OCI-M1 (cell line): ENCODE data around the gene RGS18.
"Not testable (repeated sequence)": the region's sequence is repeated elsewhere in the genome, so short reads cannot be mapped to it uniquely, and the experiment has no call there.

ENCODE experiments used
- DNase-seq: peaks from one replicate; lab custom pipeline; 2025; lab: John Stamatoyannopoulos, UW

The RGS18 gene, protein sequence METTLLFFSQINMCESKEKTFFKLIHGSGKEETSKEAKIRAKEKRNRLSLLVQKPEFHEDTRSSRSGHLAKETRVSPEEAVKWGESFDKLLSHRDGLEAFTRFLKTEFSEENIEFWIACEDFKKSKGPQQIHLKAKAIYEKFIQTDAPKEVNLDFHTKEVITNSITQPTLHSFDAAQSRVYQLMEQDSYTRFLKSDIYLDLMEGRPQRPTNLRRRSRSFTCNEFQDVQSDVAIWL

DNA sequence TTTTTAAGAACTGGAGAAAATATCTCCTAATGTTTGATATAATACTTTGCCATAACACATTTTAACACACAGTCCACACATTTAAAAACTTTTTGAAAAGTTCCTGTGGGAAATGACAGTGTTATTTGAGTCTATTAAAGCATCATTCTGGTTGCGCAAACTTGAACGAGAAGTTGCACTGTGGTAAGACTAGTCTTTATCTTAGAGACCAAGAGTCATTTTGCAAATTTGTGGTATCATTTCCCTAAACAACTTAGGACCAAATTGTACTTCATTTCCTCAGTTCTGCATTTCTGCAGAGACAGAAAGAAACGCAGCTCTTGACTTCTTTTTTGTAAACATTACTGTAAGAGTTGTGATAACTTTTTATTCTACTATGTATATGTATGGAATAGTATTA lies at the start of gene RGS18:
Gene RGS18 (plus strand): TSS at position 282 of the 400 bp plus-strand sequence. CDS start 176 bp downstream, outside the sequence.
- DNase-seq: peak; percentile 96

DNA sequence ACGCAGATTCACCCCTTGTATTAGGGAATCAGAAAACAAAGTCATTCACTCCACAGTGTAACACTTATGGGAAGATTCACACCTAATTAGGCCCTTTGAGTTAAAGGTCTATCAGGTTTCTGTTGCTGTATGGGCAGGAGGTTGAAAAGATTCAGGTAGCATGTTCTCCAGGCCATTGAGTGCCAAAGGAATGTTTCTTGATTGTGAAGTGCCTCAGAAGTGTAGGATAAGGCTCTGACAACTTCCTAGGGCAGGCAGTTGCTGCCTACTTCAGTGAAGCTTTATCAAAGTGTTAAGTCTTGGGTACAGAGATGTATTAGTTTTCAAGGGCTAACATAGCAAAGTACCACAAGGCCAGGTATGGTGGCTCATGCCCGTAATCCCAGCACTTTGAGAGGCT lies 48.7 kb upstream of the RGS18 start:
- DNase-seq: no peak

DNA sequence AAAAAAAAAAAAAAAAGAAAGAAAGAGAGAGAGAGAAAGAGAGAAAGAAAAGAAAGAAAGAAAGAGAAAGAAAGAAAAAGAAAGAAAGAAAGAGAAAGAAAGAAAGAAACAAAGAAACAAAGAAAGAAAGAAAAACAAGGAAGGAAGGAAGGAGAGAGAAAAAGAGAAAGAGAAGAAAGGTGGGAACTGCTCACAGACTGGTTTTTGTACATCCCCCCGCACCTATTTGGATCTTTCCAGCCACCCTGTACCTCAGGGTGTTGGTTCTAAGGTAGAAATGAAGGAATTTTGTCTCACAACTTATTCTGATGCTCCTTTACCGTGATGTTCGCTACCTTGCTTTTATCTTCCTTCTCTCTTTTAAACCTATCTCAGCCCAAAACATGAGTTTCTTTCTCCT lies 43.3 kb upstream of the RGS18 start:
- DNase-seq: no peak

DNA sequence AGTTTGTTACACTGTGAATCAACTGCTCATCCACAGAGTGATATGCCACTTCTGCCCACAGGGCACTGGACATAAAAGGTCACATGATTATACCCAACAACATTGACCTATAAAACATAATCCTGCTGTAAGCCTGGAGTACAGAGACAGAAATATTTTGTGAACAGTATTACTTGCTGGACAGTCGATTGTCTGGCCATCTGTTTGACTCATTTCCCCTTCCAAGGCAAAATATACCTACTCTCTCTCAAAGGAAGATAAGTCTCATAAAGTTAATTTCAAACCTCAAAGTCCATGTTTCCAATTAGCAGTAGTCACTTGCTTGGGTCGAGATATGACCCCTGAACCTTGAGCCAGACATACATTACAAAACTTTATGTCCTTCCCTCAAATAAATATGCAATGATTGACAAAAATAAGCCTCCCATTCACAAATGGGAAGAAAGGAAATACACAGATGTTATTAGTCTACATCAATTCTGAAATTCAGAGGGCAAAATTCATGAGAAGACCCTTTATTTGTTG lies 39.3 kb upstream of the RGS18 start:
- no peak for DNase-seq

DNA sequence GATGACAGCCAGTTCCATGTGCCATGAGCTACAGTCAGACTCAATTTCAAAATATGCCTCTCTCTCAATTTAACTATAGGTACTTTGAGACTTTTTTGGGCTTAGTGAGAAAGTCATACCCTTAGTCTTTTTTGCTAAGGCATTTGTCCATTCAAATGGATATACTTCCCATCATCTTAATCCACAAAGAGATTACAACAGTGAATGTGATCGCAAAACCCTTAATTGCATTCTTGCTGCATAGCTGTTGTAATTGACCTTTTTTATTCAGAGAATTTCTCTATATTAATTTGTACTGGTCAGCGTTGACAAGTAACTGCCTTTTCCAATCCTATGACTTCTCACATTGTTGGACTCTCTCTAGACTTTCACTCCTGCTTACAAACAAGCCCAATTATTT lies 38.6 kb upstream of the RGS18 start:
- DNase-seq: no peak

DNA sequence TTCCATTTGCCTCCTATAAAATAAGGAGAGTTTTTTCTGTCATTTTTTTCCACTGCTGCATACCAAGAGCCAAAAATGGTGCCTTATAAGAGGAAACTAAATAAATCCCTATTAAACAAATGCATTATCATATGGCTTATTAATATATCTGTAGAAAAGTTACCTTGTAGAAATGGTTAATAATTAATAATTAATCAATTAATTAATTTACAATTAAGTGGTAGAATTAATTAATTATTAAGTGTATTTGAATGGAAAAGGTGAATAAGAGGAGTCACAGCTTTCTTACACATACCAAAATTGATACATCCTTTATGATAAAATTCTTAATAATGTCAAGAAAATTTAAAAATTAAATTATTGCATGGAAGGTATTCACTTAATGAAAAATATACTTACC lies 35.6 kb upstream of the RGS18 start:
- no peak for DNase-seq

DNA sequence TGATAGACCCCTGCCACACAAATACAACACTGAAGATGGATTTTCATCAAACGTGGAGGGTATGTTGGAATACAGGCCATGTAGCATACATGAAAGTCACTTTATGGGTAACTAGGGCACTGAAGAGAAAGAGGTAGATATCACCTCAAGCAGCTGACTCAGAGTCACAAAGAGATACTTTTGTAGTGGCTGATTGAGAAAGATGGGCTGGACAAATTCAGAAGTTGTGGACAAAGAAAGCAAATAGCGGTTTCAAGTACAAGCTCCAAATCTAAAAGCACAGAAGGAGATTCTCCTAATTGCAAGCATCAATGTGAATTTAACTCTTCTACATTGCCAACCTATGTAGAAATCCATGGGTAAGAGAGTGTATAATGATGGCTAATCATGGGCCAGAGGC lies 35.0 kb upstream of the RGS18 start:
- peak; percentile 59 for DNase-seq

DNA sequence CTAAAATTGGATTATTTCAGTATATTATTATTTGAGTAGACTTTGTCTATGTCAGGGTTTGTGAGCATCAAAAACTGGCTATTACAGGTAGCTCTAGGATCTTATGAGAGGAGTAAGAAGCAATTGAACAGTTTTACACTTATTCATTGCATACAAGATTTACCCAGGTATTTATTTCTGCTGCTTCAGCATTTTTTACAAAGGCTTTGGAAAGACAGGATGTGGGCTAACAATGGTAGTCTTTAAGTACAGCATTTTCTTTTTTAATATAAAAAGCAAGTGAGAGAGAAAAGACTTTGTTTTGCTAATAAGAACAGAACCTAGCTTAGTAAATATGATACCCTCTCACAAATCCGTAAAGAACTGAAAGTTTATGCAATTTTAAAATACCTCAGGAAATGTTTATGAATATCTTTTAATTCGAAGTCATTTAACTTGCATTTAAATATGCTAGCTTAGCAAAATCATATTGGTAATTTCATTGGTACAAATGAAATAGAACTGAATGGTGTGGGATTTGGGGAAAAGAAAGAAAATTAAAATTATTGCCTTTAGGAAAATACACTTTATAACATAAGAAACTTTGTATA lies 32.1 kb upstream of the RGS18 start:
- no peak for DNase-seq

DNA sequence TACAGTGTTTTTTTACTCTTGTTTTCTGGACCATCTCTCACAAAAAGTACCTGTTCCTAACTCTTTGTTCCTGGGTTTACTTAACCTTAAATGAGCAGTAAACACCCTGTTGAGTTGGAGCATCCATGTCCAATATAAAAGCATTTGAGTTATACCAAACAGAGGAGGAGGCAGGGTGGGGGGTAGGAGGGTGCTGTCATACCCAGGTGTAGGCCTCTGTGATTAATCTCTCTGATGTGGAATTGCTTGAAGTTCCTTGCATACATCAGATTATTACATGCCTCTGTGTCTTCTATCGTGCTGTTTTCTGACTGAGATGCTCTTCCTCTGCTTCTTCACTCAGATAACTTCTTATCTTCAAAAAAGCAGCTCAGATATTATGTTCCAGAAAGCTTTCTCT lies 28.1 kb upstream of the RGS18 start:
- no peak for DNase-seq

DNA sequence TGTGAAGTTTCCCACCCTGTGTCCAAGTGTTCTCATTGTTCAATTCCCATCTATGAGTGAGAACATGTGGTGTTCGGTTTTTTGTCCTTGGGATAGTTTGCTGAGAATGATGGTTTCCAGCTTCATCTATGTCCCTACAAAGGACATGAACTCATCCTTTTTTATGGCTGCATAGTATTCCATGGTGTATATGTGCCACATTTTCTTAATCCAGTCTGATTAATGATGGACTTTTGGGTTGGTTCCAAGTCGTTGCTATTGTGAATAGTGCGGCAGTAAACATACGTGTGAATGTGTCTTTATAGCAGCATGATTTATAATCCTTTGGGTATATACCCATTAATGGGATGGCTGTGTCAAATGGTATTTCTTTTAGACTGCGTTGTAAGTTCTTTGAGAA lies 27.4 kb upstream of the RGS18 start:
- not testable (repeated sequence) for DNase-seq

DNA sequence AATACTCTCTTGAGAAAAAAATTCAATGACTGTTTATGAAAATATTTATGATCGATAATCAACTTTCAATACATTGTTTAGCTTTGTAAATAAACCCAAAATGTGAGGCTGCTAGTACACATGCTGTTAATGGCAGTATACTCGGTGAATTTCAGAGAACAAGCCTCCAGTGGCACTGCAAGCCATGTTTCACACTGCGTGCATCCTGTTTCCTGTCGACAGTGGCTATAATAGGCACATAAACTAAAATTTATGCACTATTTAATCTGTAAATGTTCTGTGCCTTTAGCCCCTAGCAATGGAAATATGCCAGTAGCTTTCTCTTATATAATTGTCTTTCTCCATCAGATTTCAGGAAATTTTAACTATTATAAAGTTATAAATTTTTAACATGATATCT lies 26.3 kb upstream of the RGS18 start:
- no peak for DNase-seq

DNA sequence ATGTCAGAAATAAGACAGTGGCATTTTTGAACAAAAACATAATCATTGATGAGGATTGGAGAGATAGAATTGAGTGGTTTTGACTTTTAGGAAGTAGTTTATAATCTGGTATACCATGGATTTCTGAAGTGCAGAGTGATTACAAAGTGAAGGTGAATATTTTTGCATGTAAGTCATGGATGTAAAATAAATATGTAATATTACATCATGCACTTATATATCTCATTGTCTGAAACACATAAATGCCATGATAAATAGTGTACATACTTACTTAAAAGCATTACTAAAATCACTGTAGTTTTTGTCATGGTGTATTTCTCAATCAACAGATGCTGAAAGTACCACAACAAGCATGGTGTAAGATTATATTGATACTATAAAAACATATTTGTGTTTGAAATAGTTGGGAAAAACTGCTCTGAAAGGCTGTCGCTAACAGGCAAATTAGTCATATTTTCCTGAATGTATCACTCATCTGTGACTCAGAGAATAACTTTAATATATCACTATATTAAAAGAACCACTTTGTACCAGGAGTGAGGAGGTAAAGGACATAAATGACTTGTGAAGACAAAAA lies 24.8 kb upstream of the RGS18 start:
- no peak for DNase-seq

DNA sequence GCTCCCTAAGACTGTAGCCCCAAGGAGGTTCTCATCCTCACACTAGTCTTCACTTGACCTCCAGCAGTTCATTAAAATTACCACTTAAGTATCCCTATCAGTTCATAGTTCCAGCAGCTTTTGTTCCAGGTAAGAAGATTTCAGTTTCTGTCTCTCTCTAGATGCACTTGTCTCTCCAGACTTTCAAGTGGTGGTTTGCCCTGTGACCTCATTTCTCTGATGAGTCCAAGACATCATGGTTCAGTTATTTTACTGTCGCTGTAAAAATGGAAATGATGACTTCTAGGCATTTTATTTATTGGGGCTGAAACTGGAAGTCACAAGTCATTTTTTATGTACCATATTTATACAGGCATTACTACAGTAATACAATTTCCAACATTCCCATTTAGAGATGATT lies 17.9 kb upstream of the RGS18 start:
- DNase-seq: no peak

DNA sequence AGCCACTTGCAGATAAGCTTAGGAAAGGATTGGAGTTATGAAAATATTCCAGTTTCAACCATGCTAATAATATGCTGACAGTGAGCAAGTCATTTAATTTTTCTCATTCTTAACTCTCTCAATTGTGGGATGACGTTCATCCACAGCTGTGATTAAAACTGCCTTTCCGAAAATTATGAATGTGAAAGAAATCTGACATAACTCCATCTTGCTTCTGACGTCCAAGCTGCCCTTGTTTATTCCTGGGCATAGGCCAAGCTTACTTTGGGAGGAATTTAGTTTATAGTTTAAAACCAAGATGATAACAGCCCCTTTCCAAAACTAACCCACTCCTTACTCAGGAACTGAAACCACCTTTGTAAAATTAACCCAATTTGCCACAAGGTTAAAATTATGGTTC lies 11.0 kb upstream of the RGS18 start:
- no peak for DNase-seq

DNA sequence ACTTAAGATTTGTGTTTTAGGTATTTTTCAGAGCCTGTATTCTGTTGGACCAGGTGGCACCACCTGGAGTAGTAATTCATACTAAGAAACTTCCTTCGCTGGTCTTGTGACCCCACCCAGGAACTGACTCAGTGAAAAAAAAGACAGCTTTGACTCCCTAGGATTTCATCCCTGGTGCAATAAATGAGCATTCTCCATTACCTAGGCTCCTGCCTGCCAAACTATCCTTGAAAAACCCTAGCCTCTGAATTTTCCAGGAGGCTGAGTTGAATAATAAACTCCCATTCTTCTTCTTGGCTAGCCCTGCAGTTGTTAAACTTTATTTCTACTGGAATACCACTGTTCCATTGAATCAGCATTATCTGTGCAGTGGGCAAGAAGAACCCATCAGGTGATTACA lies 10.6 kb upstream of the RGS18 start:
- DNase-seq: no peak

DNA sequence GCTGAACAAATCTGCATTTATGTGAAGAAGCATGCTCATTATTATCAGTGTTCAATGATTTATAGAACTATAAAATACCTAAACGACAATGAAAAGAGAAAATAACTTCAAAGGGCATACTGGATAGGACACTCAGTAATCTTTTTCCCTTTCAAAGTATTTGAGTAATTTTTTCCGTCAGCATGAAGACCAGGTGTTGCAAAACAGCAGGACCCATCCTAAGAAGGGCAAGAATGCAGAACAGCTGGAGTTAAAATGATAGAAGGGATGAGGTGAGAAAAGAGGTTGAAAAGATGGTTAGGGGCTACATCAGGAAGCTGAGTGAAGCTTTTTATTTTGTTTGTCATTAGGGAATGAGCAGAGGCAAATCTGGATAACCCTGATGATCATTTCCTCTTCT lies 7.1 kb upstream of the RGS18 start:
- DNase-seq: no peak

DNA sequence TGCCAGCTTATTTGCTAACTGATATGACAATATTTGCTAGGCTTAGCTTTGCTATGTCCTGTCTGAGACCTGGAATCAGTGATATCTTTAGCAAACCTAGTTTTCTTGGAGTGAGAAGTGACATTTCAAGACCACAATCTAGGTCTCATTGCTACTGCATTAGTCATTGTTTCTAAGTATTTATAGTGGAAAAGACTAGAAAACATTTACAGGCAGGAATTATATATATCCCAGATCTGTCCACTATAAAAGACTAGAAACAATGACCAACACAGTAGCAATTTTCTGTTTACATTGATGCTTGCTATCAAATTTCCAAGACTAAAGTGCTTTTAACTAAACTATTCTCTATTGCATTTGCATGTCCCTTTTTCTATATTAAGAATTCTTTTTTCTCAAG lies 5.0 kb upstream of the RGS18 start:
- peak; percentile 46 for DNase-seq

DNA sequence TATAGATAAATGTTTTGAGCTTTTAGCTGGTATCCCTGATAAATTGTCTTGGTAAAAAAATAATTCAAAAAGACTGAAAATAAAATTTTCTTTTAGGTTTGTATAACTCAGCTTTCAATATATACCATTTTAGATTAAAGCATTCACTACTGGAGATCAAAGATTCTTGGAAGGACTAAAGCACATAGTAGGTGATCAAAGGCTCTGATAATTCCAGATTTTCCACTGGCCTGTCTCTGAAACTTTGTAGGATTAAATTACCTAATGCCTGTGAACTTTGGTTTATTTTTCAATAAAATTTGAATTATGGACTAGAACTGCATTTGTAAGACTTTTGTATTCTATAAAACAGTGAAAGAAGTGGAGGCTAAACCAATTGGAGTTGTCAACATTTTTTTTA lies 1.2 kb upstream of the RGS18 start:
- no peak for DNase-seq

DNA sequence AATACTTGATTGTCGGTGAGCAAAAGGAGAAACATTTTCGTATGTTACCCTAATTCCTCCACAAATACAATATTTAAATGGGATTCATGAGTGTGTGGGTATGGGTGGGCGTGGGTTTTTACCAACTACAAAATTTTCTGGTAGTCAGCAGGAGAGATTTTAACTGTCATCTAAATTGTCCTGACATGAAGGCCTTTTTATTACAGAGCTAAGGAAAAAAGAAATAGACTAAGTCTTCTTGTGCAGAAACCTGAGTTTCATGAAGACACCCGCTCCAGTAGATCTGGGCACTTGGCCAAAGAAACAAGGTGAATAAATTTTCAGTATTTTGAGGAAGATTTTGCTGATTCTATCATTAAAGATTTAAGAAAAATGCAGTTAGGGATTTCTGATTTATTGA lies 752 bp downstream of the RGS18 start:
- DNase-seq: peak; percentile 82

DNA sequence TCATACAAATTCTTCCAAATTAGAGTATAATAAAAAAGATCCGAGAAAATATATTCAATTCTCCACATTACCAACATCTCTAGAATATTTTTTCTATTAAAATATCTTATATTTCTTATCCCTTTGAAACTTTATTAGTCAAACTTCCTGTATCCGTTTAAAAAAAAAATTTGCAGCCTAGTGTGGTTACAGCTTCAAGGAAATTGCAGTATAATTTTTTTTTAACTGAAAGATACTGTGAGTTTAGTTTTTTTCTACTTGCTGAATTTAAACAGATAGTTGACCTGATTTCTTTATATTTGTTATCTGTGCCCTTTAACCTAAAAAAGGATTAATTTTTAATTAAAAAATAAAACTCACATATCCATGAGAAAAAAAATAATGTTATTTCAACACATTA lies 1.5 kb downstream of the RGS18 start:
- DNase-seq: peak; percentile 65

DNA sequence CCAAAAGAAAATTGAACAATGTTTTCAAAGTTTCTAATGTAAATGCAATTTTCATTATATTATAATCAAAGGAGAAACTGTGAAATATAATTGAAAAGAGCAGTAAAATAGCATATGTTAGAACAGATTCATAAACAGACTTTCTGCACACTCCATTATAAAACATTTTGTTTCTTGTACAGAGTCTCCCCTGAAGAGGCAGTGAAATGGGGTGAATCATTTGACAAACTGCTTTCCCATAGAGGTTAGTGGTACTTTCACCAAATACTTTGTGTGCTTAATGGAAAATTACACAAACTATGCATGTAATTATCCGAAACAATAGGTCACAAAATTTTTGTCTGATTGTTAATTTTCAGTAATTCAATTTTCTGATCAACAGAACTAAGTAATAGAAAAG lies 1.9 kb downstream of the RGS18 start:
- DNase-seq: peak; percentile 58

DNA sequence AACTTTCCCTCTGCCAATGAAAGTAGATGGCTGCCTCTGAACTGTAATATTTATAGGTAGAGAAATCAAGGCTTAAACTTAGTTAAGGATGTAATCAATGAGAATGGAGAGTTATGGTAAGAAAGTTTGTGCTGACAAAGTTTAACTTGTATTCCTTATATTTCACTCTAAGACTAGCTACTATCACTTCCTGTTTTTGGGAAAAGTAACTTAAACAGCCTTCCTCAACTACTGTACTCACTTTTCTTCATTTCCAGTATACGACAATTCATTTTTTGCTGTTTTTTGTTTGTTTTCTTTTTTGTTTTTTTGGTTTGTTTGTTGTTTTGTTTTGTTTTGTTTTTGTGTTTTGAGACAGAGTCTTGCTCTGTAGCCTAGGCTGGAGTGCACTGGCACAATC lies 3.7 kb downstream of the RGS18 start:
- peak; percentile 39 for DNase-seq

DNA sequence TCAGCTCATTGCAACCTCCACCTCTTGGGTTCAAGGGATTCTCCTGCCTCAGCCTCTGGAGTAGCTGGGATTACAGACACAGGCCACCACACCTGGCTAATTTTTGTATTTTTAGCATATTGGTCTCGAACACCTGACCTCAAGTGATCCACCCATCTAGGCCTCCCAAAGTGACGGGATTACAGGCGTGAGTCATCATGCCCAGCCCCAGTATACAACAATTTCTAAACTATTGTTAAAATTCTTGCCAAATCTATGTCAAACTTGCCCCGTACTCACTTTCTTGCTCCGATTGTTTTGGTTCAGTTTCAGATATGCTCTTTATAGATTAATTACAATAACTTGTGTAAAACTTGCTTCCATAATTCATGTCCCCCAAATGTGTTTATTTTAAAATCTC lies 4.1 kb downstream of the RGS18 start:
- DNase-seq: no peak

DNA sequence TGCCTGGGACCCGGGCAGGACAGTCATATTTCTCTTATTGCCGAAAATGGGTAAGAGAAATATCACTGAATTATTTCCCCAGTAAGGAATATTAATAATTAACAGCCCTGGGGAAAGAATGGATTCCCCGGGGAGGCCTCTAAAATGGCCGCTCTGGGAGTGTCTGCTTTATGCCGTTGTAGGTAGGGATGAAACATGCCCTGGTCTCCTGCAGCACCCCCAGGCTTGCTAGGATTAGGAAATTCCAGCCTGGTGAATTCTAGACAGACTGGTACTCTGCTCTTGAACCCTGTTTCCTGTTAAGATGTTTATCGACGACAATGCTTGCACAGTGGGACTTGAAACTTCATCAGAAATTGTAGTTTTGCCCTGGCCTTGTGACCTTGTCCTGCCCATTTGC lies 6.7 kb downstream of the RGS18 start:
- DNase-seq: not testable (repeated sequence)
